Testis (tissue), 3 donors: ENCODE results near the gene RPL21. TPM values are rescaled to one million over a fixed set of nuclear protein-coding genes. Genes with fewer than 3 reads are reported as not detected.

Experiments
- DNase-seq: peaks from one replicate; pipeline ENCODE4 v3.0.0-alpha.2; 2019
- H3K27ac ChIP-seq, 2 donors: fragments of 200-600 bp; sonication (generic); one replicate each; pipeline ENCODE4 v1.5.1; 2019
- H3K27me3 ChIP-seq: fragments of 200-600 bp; sonication (generic); one replicate; pipeline ENCODE4 v1.5.1; 2019
- H3K36me3 ChIP-seq: fragments of 200-600 bp; sonication (generic); one replicate; pipeline ENCODE4 v1.5.1; 2017; ENCODE audit warnings: low read depth; ENCODE audit errors: missing control alignments
- H3K4me1 ChIP-seq: fragments of 200-600 bp; sonication (generic); one replicate; pipeline ENCODE4 v1.5.1; 2019
- H3K4me3 ChIP-seq, 2 donors: fragments of 200-600 bp; sonication (generic); one replicate each; pipeline ENCODE4 v1.5.1; 2017 to 2019
- H3K9me3 ChIP-seq: fragments of 200-600 bp; sonication (generic); one replicate; pipeline ENCODE4 v1.5.1; 2017
- POLR2A ChIP-seq: fragments of 450-650 bp; IDR thresholded peaks from one replicate; pipeline ENCODE4 v1.6.1; 2017; ENCODE audit warnings: antibody characterized with exemption, mild to moderate bottlenecking, moderate library complexity
- WGBS, 2 donors: methylation state at CpG; one replicate each; pipeline ENCODE4 v1.1.5; 2018; 5-methylcytosine and 5-hydroxymethylcytosine counted together
- intact Hi-C: fragments of 100-400 bp; cut with DNase I; formaldehyde crosslinking; loops from one replicate; pipeline ENCODE4 v1.15.1; 2023; ENCODE audit warnings: low total_unique reads
- polyA plus RNA-seq: library from polyadenylated mRNA; stranded (reverse); fragments of 350-450 nt; fragmentation: Illumina TruSeq; extraction: RNeasy Lipid Tissue Mini Kit (QIAGEN cat#74804); gene quantifications from one replicate; pipeline ENCODE4 v1.2.3, GENCODE V29; 2014; ENCODE audit warnings: low read depth, low replicate concordance; ENCODE audit not compliant: insufficient read depth
- total RNA-seq, 2 donors: library from RNA; depleted of rRNA; stranded (reverse); fragments of >200 nt; gene quantifications; one replicate each; pipeline ENCODE4 v1.2.3, GENCODE V29; 2016
- TF ChIP-seq, protein P1 (sequence below), 3 experiments: fragments of 450-650 bp in 2 of 3; fragments of 200-600 bp in 1 of 3; sonication (generic) in 1 of 3; IDR thresholded peaks; one replicate each; pipeline ENCODE4 v1.5.1; 2016 to 2019; ENCODE audit warnings: antibody characterized with exemption in 3 of 3, mild to moderate bottlenecking in 2 of 3, moderate library complexity in 1 of 3

Gene RPL21
- total and polyA plus RNA-seq, 3 donors from 2014 or later: 200 to 996 (median 353) TPM

DNA sequence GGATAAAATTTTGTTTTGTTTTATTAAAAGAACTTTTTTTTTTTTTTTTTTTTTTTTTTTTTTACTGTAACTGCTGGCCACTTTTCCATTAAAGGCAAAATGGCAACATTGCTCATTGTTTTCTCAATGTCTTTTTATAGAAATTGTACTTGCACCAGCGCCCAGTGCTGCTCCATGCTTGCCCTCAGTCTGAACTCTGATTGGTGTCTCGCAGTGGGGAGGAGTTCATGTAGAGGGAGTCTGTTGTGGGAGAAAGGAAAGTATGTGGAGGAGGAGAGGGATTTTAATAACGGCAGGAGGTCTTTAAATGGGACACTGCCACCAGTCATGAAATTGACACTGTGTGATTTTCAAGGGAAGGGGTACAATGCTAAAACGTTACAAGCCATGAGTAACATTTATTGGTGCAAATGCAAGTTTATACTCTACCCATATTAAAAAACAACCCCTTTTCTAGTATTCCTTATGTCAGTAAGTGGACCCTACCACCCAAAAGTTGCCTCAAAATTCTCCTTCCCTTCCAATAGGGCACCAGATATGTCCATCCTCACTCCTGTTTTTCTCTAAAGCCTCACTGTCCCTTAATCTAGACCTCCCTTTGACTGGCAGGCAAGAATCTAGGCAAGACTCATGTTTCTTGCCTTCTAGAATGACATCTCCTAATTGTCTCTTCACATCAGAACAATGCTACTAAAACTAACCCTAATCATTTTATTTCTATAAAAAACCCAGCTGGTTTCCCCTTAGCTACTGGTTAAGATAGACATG, 22.5 kb downstream of the RPL21 start:
- Histone ChIP-seq H3K4me1 (peaks cover 37% of the 10 kb centered on the region), H3K9me3 (no peaks in the 10 kb centered on the region), H3K36me3 (no peaks in the 10 kb centered on the region), H3K27ac (no peak overlapping the region), H3K4me3 (no peak overlapping the region), H3K27me3 (no peaks in the 10 kb centered on the region)
- TF ChIP-seq, protein P1, sequence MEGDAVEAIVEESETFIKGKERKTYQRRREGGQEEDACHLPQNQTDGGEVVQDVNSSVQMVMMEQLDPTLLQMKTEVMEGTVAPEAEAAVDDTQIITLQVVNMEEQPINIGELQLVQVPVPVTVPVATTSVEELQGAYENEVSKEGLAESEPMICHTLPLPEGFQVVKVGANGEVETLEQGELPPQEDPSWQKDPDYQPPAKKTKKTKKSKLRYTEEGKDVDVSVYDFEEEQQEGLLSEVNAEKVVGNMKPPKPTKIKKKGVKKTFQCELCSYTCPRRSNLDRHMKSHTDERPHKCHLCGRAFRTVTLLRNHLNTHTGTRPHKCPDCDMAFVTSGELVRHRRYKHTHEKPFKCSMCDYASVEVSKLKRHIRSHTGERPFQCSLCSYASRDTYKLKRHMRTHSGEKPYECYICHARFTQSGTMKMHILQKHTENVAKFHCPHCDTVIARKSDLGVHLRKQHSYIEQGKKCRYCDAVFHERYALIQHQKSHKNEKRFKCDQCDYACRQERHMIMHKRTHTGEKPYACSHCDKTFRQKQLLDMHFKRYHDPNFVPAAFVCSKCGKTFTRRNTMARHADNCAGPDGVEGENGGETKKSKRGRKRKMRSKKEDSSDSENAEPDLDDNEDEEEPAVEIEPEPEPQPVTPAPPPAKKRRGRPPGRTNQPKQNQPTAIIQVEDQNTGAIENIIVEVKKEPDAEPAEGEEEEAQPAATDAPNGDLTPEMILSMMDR (IDR thresholded peaks at IDR 0.05): no peak
- no peak for TF ChIP-seq POLR2A
- intact Hi-C loops: no loop called here
- WGBS, 2 donors: 42 to 43% methylated on average over 4 of the region's 4 CpGs
- DNase-seq: peak; percentile 78

DNA sequence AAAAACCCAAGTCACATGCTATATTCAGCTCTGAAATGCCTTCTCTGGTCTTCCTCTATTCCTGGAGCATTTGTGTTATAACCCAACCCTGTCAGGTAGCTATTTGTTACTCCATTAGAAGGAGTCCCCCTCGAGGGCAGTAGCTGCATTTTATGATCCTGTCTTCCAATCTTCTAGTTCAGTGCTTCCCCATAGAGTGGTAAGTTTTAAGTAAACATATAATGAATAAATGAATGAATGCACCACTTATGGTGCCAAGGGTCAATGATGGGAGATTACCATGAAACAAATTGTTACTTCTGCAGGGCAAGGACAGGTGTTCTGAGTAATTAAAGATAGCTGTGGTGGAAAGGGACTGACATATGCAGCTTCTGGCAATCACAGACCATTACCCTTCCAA, 23.3 kb downstream of the RPL21 start:
- Histone ChIP-seq H3K4me3 (no peak overlapping the region), H3K27ac (no peak overlapping the region), H3K9me3 (no peaks in the 10 kb centered on the region), H3K27me3 (no peaks in the 10 kb centered on the region), H3K4me1 (peaks cover 37% of the 10 kb centered on the region), H3K36me3 (no peaks in the 10 kb centered on the region)
- TF ChIP-seq POLR2A: no peak
- TF ChIP-seq, protein P1 (IDR thresholded peaks at IDR 0.05): no peak
- WGBS, 2 donors: 53 to 71% methylated on average over 1 of the region's 1 CpG
- no peak for DNase-seq
- intact Hi-C loops: no loop called here

DNA sequence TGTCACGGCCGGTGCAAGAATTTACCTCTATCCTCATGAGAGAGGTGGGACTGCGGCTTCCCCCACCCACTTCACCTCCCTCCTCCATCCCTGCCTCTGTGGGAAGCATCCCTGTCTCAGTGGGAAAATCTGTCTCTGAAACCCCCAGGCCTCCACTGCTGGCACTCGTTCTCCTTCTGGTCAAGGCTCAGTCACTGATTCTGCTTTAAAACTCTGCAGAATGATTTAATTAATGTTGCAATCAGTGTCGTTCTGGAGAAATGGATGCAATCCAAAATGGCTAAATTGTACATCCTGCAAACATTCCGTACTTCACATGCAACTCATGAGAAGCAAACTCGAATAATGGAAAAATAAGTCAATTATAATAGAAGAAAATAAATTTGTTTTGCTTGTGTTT, 24.8 kb downstream of the RPL21 start:
- H3K4me1 ChIP-seq: peaks cover 37% of the 10 kb centered on the region
- H3K9me3 ChIP-seq: no peaks in the 10 kb centered on the region
- WGBS, 2 donors: 40 to 45% methylated on average over 7 of the region's 7 CpGs
- no peak overlapping the region for H3K27ac ChIP-seq
- no peaks in the 10 kb centered on the region for H3K27me3 ChIP-seq
- no peak for DNase-seq
- intact Hi-C loops: no loop called here
- H3K4me3 ChIP-seq: no peak overlapping the region
- no peaks in the 10 kb centered on the region for H3K36me3 ChIP-seq
- TF ChIP-seq, protein P1 (IDR thresholded peaks at IDR 0.05): no peak
- TF ChIP-seq POLR2A: no peak

DNA sequence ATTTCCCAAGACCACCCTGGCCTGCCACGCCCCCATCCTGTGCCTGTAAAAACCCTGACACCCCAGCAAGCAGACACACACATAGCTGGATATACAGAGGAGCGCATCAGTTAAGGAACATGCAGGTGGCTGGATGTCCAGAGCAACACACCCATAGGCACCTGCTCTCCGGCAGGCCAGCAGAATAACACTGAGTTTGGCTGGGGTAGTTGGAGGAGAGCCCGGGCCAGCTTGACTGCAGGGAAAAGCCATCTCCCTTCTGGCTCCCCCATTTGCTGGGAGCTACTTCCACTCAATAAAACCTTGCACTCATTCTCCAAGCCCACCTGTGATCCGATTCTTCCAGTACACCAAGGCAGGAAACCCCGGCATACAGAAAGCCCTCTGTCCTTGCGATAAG, 28.1 kb downstream of the RPL21 start:
- no peak for DNase-seq
- peaks cover 9% of the 10 kb centered on the region for H3K4me1 ChIP-seq
- H3K27me3 ChIP-seq: no peaks in the 10 kb centered on the region
- intact Hi-C loops: no loop called here
- H3K36me3 ChIP-seq: no peaks in the 10 kb centered on the region
- TF ChIP-seq, protein P1 (IDR thresholded peaks at IDR 0.05): no peak
- TF ChIP-seq POLR2A: no peak
- 95% methylated on average over 7 of the region's 7 CpGs for WGBS, 2 donors
- H3K27ac ChIP-seq: no peak overlapping the region
- no peak overlapping the region for H3K4me3 ChIP-seq
- no peaks in the 10 kb centered on the region for H3K9me3 ChIP-seq
